Subcutaneous adipose tissue (tissue), 4 donors: ENCODE measurements around the gene KRTAP19-7. TPM values are rescaled to one million over a fixed set of nuclear protein-coding genes. Genes with fewer than 3 reads are reported as not detected.

Experiments
- CTCF ChIP-seq: fragments of 450-650 bp; IDR thresholded peaks from one replicate; pipeline ENCODE4 v1.5.1; 2016; ENCODE audit warnings: low read depth, mild to moderate bottlenecking, control low read depth, antibody characterized with exemption, moderate library complexity
- total RNA-seq, 4 donors: library from RNA; depleted of rRNA; stranded (reverse); fragments of >200 nt; gene quantifications; one replicate each; pipeline ENCODE4 v1.1.0, GENCODE V29; 2016

The KRTAP19-7 gene
- total RNA-seq, 4 donors from 2014 or later, result not detected

- no peak for TF ChIP-seq CTCF
Measured at GRCh38 chr21:30580132-30580531, 19.0 kb upstream of the KRTAP19-7 start.

- no peak for TF ChIP-seq CTCF
Measured at GRCh38 chr21:30579346-30579745, 18.2 kb upstream of the KRTAP19-7 start.

- no peak for TF ChIP-seq CTCF
Measured at GRCh38 chr21:30577766-30578165, 16.7 kb upstream of the KRTAP19-7 start.

GRCh38 chr21:30567617-30568016 lies 6.5 kb upstream of the KRTAP19-7 start:
- TF ChIP-seq CTCF, result no peak

GRCh38 chr21:30563630-30564029 lies 2.5 kb upstream of the KRTAP19-7 start:
- no peak for TF ChIP-seq CTCF

- TF ChIP-seq CTCF, result no peak
Measured at GRCh38 chr21:30563072-30563471, 2.0 kb upstream of the KRTAP19-7 start.

- TF ChIP-seq CTCF, result no peak
Measured at GRCh38 chr21:30561957-30562356, 843 bp upstream of the KRTAP19-7 start.

GRCh38 chr21:30555095-30555494 lies 6.0 kb downstream of the KRTAP19-7 start:
- TF ChIP-seq CTCF, result no peak
